Right lobe of liver (tissue), 4 donors: ENCODE results near the gene LRMDA.

ENCODE experiments used
- POLR2A ChIP-seq: fragments of 450-650 bp; IDR thresholded peaks from one replicate; pipeline ENCODE4 v1.6.1; 2017; ENCODE audit warnings: antibody characterized with exemption, mild to moderate bottlenecking
- TF ChIP-seq, protein P1 (sequence below), 4 donors: fragments of 200-600 bp in 3 of 4; fragments of 450-650 bp in 1 of 4; IDR thresholded peaks; one replicate each; pipeline versions ENCODE4 v1.5.1 to v1.8.0; 2016 to 2022; ENCODE audit warnings: antibody characterized with exemption in 4 of 4, mild to moderate bottlenecking in 2 of 4
- donor health status: DM: no; HTN: no; CAD: no.
- donor health status: DM: no; HTN: no; CAD: no.
- donor health status: DM: no; HTN: yes; CAD: no.

GRCh38 chr10:75450644-75451640 lies 19.5 kb downstream of the LRMDA start:
- TF ChIP-seq, protein P1, sequence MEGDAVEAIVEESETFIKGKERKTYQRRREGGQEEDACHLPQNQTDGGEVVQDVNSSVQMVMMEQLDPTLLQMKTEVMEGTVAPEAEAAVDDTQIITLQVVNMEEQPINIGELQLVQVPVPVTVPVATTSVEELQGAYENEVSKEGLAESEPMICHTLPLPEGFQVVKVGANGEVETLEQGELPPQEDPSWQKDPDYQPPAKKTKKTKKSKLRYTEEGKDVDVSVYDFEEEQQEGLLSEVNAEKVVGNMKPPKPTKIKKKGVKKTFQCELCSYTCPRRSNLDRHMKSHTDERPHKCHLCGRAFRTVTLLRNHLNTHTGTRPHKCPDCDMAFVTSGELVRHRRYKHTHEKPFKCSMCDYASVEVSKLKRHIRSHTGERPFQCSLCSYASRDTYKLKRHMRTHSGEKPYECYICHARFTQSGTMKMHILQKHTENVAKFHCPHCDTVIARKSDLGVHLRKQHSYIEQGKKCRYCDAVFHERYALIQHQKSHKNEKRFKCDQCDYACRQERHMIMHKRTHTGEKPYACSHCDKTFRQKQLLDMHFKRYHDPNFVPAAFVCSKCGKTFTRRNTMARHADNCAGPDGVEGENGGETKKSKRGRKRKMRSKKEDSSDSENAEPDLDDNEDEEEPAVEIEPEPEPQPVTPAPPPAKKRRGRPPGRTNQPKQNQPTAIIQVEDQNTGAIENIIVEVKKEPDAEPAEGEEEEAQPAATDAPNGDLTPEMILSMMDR (IDR thresholded peaks at IDR 0.05): no peak
- TF ChIP-seq POLR2A: no peak
